Measurements from ENCODE around the gene FREM3. TPM values are rescaled to one million over a fixed set of nuclear protein-coding genes. Genes with fewer than 3 reads are reported as not detected.
"Not testable (repeated sequence)": the region's sequence is repeated elsewhere in the genome, so short reads cannot be mapped to it uniquely, and the experiment has no call there.

Gene FREM3
- total RNA-seq, 3 donors from 2014 or later = not detected

DNA sequence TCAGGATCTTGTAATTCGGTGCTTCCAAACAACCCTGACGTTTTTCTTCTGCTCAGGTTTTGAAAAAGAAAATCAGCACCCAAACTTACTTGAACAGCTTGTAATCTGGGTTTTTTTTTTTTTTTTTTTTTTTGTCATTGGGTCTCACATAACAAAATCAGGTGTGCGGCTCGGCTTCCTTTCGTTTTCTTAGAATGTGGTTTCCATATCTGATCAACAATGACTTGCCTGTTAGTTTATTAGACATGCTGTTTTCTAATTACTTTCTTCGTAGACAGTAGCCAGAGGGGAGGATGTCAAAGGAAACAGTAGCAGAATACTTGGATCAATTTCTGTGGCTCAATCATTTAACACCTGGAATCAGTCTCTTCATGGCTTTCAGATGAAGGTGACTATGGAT lies 890 bp upstream of the FREM3 start:
- peaks cover 44% of the 10 kb centered on the region for H3K27me3 Mint-ChIP-seq (ENCODE audit: low read depth)
- no peak for ATAC-seq
- H3K4me3 Mint-ChIP-seq = peak overlapping the region; percentile 48
- H3K4me1 Mint-ChIP-seq (ENCODE audit: low read depth) = peaks cover 15% of the 10 kb centered on the region
- no peaks in the 10 kb centered on the region for H3K36me3 Mint-ChIP-seq (ENCODE audit: insufficient read depth)
- DNase-seq = no peak
- peaks cover 3% of the 10 kb centered on the region for H3K9me3 Mint-ChIP-seq

DNA sequence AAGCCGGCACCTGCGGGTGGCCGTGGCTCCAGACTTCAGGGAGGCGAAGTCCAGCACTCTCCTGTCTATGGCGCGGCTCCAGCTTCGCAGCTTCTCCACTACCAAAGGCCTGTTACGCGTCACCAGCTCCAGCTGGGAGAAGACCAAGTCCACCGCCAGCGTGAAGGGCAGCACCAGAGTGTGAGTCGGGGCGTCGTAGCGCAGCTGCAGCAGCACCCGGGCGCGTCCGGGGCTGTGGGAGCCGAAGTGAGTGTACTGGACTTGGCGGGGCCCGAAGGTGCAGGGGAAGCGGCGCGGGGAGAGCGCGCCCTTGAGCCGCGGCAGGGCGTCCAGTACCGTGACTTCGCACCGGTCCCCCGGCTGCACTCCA lies 444 bp downstream of the FREM3 start:
- Mint-ChIP-seq H3K36me3 (ENCODE audit: insufficient read depth) (no peaks in the 10 kb centered on the region), H3K4me3 (no peak overlapping the region), H3K27me3 (ENCODE audit: low read depth) (peaks cover 47% of the 10 kb centered on the region), H3K4me1 (ENCODE audit: low read depth) (peaks cover 15% of the 10 kb centered on the region), H3K9me3 (peaks cover 3% of the 10 kb centered on the region)
- ATAC-seq (peak; percentile 18 to 42), DNase-seq (no peak)

DNA sequence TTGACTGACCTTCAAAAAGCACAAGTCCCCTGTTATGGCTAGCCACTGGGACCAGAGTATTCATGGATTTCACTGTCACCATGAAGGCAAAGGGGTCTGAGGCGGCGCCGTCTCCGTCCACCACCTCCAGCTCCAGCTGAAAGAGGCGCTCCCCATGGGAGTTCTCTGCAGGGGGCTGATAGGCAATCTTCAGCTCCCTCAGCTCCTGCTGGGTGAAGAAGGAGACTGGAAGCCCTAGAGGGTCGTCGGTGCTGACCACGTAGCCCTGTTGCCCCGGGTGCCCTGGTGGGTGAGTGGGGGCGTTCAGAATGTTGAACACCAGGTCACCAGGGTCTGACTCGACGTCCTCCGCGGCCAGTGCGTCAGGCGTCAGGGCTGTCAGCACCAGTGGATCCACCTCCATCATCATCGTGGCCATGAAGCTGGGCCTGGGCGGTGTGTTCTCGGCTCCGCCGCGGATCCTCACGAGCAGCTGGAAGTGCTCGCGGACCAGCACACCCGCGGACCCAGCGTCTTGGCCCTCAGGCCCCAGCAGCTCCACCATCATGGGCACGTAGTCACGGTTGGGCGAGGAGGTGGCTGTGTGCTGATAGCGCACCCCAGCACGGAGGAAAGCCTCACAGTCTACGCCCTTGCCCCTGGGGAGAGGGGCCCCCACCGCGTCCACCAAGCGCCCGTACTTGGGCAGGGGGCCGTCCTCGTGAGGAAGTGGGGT lies 987 bp downstream of the FREM3 start:
- ATAC-seq = peak in 1 of 2 donors; percentile 28
- H3K27me3 Mint-ChIP-seq (ENCODE audit: low read depth) = peaks cover 47% of the 10 kb centered on the region

GRCh38 chr4:143693856-143694255 lies 6.6 kb downstream of the FREM3 start:
- H3K4me3 Mint-ChIP-seq = no peak overlapping the region
- peaks cover 6% of the 10 kb centered on the region for H3K9me3 Mint-ChIP-seq
- H3K36me3 Mint-ChIP-seq (ENCODE audit: insufficient read depth) = no peaks in the 10 kb centered on the region
- no peak for ATAC-seq
- no peaks in the 10 kb centered on the region for H3K4me1 Mint-ChIP-seq (ENCODE audit: low read depth)
- DNase-seq = no peak
- peaks cover 17% of the 10 kb centered on the region for H3K27me3 Mint-ChIP-seq (ENCODE audit: low read depth)

More for the DNA sequence above, 987 bp downstream of the FREM3 start:
- peaks cover 3% of the 10 kb centered on the region for H3K9me3 Mint-ChIP-seq
- H3K4me1 Mint-ChIP-seq (ENCODE audit: low read depth) = peaks cover 15% of the 10 kb centered on the region
- no peaks in the 10 kb centered on the region for H3K36me3 Mint-ChIP-seq (ENCODE audit: insufficient read depth)
- no peak overlapping the region for H3K4me3 Mint-ChIP-seq
- DNase-seq = no peak

DNA sequence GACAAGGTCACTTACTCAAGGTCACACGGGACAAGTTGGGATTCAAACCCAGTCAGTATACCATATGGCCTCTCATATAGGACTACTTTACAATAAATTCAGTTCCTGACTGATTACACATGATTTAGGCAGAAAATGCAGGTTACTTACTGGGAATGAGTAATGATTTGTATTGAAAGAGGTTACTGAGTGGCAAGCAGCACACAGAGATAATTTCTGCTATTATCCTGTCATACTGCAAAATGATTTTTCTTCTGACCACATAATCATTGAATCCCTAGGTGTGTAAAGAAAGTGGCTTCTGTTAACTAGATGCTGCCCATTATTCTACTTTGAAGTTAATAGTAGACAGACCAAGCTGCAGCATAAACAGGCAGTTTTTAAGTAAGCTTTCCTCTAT lies 8.2 kb downstream of the FREM3 start:
- H3K4me1 Mint-ChIP-seq (ENCODE audit: low read depth) = no peaks in the 10 kb centered on the region
- peaks cover 7% of the 10 kb centered on the region for H3K9me3 Mint-ChIP-seq
- no peak overlapping the region for H3K4me3 Mint-ChIP-seq
- H3K27me3 Mint-ChIP-seq (ENCODE audit: low read depth) = peaks cover 4% of the 10 kb centered on the region
- no peak for DNase-seq
- no peak for ATAC-seq
- no peaks in the 10 kb centered on the region for H3K36me3 Mint-ChIP-seq (ENCODE audit: insufficient read depth)

DNA sequence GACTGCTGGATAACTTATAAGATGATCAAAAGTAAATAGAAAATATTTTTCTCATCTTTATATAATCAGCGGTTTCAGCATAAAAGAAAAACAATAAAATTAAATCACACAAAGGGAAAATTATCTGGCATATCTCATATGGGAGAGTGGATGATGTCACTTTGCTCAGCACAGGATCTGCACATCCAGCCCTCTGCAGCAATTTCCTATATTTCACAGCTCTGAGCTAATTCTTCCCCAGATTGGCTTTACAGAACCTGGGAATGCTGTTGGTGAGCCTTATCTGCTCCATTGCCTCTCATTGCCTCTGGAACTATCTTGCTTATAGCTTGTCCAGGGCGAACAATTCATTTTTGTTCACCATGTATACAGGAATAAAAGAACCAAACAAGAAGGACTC lies 21.0 kb downstream of the FREM3 start:
- peaks cover under 1% of the 10 kb centered on the region for H3K36me3 Mint-ChIP-seq (ENCODE audit: insufficient read depth)
- H3K4me1 Mint-ChIP-seq (ENCODE audit: low read depth) = no peaks in the 10 kb centered on the region
- DNase-seq = no peak
- no peaks in the 10 kb centered on the region for H3K27me3 Mint-ChIP-seq (ENCODE audit: low read depth)
- H3K4me3 Mint-ChIP-seq = no peak overlapping the region
- peaks cover 16% of the 10 kb centered on the region for H3K9me3 Mint-ChIP-seq
- no peak for ATAC-seq

DNA sequence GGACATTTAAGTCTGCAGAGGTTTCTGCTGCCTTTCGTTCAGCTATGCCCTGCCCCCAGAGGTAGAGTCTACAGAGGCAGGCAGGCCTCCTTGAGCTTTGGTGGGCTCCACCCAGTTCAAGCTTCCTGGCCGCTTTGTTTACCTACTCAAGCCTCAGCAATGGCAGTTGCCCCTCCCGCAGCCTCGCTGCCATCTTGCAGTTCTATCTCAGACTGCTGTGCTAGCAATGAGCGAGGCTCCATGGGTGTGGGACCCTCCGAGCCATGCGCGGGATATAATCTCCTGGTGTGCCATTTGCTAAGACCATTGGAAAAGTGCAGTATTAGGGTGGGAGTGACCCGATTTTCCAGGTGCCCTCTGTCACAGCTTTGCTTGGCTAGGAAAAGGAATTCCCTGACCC lies 26.8 kb downstream of the FREM3 start:
- H3K27me3 Mint-ChIP-seq (ENCODE audit: low read depth); DNase-seq; H3K36me3 Mint-ChIP-seq (ENCODE audit: insufficient read depth); H3K9me3 Mint-ChIP-seq; H3K4me1 Mint-ChIP-seq (ENCODE audit: low read depth); H3K4me3 Mint-ChIP-seq; ATAC-seq: not testable (repeated sequence)

DNA sequence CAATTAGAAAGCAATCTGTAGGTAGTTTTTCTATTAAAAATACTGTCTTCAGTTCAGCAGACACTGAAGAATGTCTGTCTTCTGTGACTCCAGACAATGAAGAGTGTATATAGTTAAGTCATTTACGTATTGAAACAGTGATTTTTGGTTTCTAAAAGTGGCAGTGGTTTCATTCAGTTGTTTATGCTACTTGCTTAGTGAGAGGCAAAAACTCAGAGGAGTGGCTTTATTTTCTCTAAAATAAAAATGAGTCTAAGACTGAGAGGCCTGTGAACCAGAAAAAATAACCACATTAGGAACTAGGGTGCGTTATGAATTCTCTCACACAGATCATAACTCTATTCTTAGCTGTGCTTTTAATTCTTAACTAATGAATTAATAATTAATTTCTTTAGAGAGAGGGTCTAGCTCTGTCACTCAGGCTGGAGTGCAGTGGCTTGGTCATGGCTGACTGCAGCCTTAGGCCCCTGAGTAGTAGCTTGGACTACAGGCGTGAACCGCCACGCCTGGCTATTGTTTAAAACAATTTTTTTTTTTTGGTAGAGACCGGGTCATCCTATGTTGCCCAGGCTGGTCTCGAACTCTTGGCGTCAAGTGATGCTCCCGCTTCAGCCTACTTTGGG lies 31.4 kb downstream of the FREM3 start:
- no peak for ATAC-seq
- no peak overlapping the region for H3K4me3 Mint-ChIP-seq
- no peaks in the 10 kb centered on the region for H3K36me3 Mint-ChIP-seq (ENCODE audit: insufficient read depth)
- no peaks in the 10 kb centered on the region for H3K4me1 Mint-ChIP-seq (ENCODE audit: low read depth)
- no peaks in the 10 kb centered on the region for H3K27me3 Mint-ChIP-seq (ENCODE audit: low read depth)
- no peak for DNase-seq
- H3K9me3 Mint-ChIP-seq = no peaks in the 10 kb centered on the region

DNA sequence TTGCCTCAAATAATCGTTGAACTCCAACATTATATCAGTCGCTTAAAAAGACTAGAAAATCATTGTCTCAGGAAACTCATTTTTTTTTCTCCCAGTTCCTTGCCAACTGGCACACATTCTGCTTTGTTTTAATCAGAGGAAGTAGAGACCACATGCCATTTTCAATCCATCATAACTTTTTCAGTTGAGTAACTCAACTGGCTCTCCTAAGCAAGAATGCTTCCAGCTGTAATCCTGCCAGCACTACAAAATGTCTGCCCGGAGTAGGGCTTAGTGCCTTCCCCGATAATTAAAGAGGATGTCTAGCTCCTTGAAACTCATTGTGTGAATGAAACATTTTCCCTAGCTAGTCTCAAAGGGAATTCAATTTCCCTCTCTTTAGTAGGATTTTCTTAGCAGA lies 33.0 kb downstream of the FREM3 start:
- H3K4me3 Mint-ChIP-seq = no peak overlapping the region
- no peak for ATAC-seq
- peaks cover 4% of the 10 kb centered on the region for H3K9me3 Mint-ChIP-seq
- H3K27me3 Mint-ChIP-seq (ENCODE audit: low read depth) = peaks cover 2% of the 10 kb centered on the region
- H3K36me3 Mint-ChIP-seq (ENCODE audit: insufficient read depth) = no peaks in the 10 kb centered on the region
- DNase-seq = no peak
- no peaks in the 10 kb centered on the region for H3K4me1 Mint-ChIP-seq (ENCODE audit: low read depth)

GRCh38 chr4:143658336-143658735 lies 42.1 kb downstream of the FREM3 start:
- H3K4me1 Mint-ChIP-seq (ENCODE audit: low read depth) = no peaks in the 10 kb centered on the region
- no peaks in the 10 kb centered on the region for H3K9me3 Mint-ChIP-seq
- no peaks in the 10 kb centered on the region for H3K27me3 Mint-ChIP-seq (ENCODE audit: low read depth)
- DNase-seq (no peak), ATAC-seq (no peak)
- H3K36me3 Mint-ChIP-seq (ENCODE audit: insufficient read depth) = peaks cover 2% of the 10 kb centered on the region
- no peak overlapping the region for H3K4me3 Mint-ChIP-seq

- no peak for DNase-seq
- no peak overlapping the region for H3K4me3 Mint-ChIP-seq
- H3K9me3 Mint-ChIP-seq = no peaks in the 10 kb centered on the region
- no peaks in the 10 kb centered on the region for H3K27me3 Mint-ChIP-seq (ENCODE audit: low read depth)
- no peaks in the 10 kb centered on the region for H3K4me1 Mint-ChIP-seq (ENCODE audit: low read depth)
- no peak for ATAC-seq
- H3K36me3 Mint-ChIP-seq (ENCODE audit: insufficient read depth) = no peaks in the 10 kb centered on the region
These were observed 45.9 kb downstream of the FREM3 start for GRCh38 chr4:143654571-143654970.

- Mint-ChIP-seq H3K36me3 (ENCODE audit: insufficient read depth) (peaks cover 5% of the 10 kb centered on the region), H3K4me3 (no peak overlapping the region), H3K27me3 (ENCODE audit: low read depth) (no peaks in the 10 kb centered on the region), H3K4me1 (ENCODE audit: low read depth) (no peaks in the 10 kb centered on the region), H3K9me3 (peaks cover 6% of the 10 kb centered on the region)
- DNase-seq = no peak
- no peak for ATAC-seq
These were observed 47.4 kb downstream of the FREM3 start for GRCh38 chr4:143653031-143653430.

DNA sequence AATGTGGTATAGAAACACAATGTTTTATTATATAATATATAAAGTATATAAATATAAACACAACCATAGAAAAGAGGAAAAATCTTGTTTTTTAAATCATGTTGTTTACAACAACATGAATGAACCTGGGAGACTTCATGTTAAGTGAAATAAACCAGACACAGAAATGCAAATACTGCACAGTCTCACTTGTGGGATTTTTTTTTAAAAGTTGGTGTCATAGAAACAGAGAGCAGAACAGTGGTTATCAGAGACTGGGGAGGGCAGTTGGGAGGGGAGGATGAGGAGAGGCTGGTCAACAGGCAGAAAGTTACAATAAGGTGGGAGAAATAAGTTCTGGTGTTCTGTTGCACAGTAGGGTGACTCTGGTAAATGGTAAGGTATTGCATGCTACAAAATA lies 57.1 kb downstream of the FREM3 start:
- no peak for ATAC-seq
- no peak overlapping the region for H3K4me3 Mint-ChIP-seq

GRCh38 chr4:143642611-143643010 lies 57.9 kb downstream of the FREM3 start:
- H3K4me3 Mint-ChIP-seq = no peak overlapping the region
- DNase-seq (no peak), ATAC-seq (no peak)
- H3K27me3 Mint-ChIP-seq (ENCODE audit: low read depth) = no peaks in the 10 kb centered on the region
- peaks cover 11% of the 10 kb centered on the region for H3K9me3 Mint-ChIP-seq
- H3K4me1 Mint-ChIP-seq (ENCODE audit: low read depth) = no peaks in the 10 kb centered on the region
- H3K36me3 Mint-ChIP-seq (ENCODE audit: insufficient read depth) = no peaks in the 10 kb centered on the region

More for the DNA sequence above, 57.1 kb downstream of the FREM3 start:
- DNase-seq = no peak
- Mint-ChIP-seq H3K4me1 (ENCODE audit: low read depth) (no peaks in the 10 kb centered on the region), H3K9me3 (peaks cover 15% of the 10 kb centered on the region), H3K27me3 (ENCODE audit: low read depth) (no peaks in the 10 kb centered on the region), H3K36me3 (ENCODE audit: insufficient read depth) (peaks cover 3% of the 10 kb centered on the region)

- H3K36me3 Mint-ChIP-seq (ENCODE audit: insufficient read depth) = no peaks in the 10 kb centered on the region
- no peaks in the 10 kb centered on the region for H3K27me3 Mint-ChIP-seq (ENCODE audit: low read depth)
- H3K4me1 Mint-ChIP-seq (ENCODE audit: low read depth) = no peaks in the 10 kb centered on the region
- peaks cover under 1% of the 10 kb centered on the region for H3K9me3 Mint-ChIP-seq
- DNase-seq (no peak), ATAC-seq (no peak)
- H3K4me3 Mint-ChIP-seq = no peak overlapping the region
These were observed 59.1 kb downstream of the FREM3 start for GRCh38 chr4:143641361-143641760.

All from activated T-cell treated with anti-CD3 and anti-CD28 coated beads, Interleukin-2, amount 50 U/mL, for 4 hours (primary cell).